HEK293T (cell line): Measurements from ENCODE around the gene CCDC150.

Experiments
- CTCF ChIA-PET: fragments of 350-600 bp; formaldehyde crosslinking; extraction: SDS; loops from one replicate; lab custom pipeline; 2021; ENCODE audit warnings: antibody characterized with exemption, inconsistent platforms; lab: Yijun Ruan, JAX
- POLR2A ChIA-PET: fragments of 350-600 bp; formaldehyde crosslinking; extraction: SDS; loops from one replicate; lab custom pipeline; 2020; ENCODE audit warnings: antibody characterized with exemption, inconsistent platforms; lab: Yijun Ruan, JAX
- DNase-seq: peaks from one replicate; pipeline ENCODE4 v3.0.0; 2012; ENCODE audit warnings: mixed read lengths; ENCODE audit errors: extremely low spot score
- CTBP1 ChIP-seq: fragments of 450-650 bp; IDR thresholded peaks from 2 replicates; pipeline ENCODE4 v1.6.1; 2016; ENCODE audit warnings: borderline replicate concordance
- FOXA1 ChIP-seq: fragments of 450-650 bp; IDR thresholded peaks from 2 replicates; pipeline ENCODE4 v1.6.1; 2016; ENCODE audit warnings: mild to moderate bottlenecking
- NFRKB ChIP-seq: fragments of 450-650 bp; IDR thresholded peaks from 2 replicates; pipeline ENCODE4 v1.6.1; 2016; ENCODE audit warnings: mild to moderate bottlenecking, moderate library complexity

The CCDC150 gene

GRCh38 chr2:196767101-196767500 lies 127.6 kb downstream of the CCDC150 start:
- ChIA-PET POLR2A (no interaction called here), CTCF (no interaction called here)
- no peak for TF ChIP-seq CTBP1
- TF ChIP-seq NFRKB: no peak
- no peak for TF ChIP-seq FOXA1
- DNase-seq: no peak
